ENCODE results near the gene TNFAIP8.
"Not testable (repeated sequence)": the region's sequence is repeated elsewhere in the genome, so short reads cannot be mapped to it uniquely, and the experiment has no call there.

TNFAIP8 gene

DNA sequence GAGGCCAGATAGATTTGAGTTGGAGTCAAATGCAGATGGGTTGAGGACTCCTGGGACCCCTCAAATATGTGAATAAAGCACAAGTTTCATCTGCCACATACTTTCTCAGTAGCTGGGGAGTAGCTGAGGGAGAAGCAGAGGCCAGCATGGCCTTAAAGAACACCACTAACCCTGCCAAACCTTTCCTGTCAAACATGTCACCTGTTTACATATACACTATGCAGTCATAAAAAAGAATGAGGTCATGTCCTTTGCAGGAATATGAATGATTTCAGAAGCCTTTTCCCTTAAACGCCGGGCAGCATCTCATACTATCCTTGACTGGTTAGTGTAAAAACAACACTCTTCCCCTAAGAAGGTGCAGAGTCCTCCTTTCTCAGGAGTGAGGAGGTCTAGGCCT lies 71.2 kb downstream of the TNFAIP8 start:
- no peak for DNase-seq (ENCODE audit: low read depth)

DNA sequence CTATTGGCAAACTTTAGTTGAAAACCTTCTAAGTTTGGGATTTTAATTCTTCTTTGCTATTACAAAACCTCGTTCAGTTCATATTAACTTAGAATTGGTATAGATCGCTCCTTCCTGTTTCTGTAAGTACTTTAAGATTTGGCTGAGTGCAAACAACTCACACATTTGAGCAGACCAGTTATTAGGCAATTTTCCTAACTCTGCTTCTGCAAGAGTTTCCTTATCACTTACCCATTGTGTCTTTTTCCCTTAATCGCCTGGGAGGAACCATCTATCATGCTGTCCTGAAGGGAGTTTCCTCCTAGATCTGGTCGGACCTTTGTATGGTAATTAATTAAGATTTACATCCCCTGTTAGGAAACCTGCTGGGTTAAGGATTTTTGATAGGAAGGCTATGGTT lies 71.8 kb downstream of the TNFAIP8 start:
- DNase-seq (ENCODE audit: low read depth) = not testable (repeated sequence)

DNA sequence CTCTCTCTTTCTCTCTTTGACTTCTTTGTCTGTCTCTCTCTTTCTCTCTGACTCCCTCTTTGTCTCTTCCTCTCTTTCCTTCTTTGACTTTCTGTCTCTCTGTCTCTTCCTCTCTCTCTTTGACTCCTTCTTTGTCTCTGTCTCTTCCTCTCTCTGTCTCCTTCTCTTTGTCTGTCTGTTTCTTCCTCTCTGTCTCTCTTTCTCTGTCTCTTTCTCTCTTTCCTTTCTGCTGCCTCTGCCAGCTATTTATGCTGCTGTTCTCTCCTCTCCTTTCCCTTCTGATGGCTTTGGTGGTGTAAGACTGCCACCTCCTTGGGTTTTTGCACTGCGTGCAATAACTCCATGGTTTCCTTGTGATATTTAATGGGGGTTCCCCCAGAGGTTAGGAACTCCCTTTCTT lies 72.3 kb downstream of the TNFAIP8 start:
- not testable (repeated sequence) for DNase-seq (ENCODE audit: low read depth)

DNA sequence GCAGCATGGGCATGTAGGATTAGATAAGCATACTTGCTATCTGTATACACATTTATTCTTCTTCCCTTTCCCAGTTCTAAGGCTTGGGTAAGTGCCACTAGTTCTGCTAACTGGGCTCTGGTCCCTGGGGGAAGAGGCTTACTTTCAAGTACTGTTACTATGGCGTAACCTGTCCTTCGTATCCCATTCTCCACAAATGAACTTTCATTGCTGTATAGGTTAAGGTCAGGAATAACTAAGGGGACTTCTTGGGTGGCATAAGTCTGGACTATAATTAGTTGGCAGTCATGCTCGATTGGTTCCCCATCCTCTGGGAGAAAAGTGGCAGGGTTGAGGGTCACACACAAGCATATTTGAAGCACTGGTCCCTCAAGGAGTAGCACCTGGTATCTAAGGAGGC lies 72.8 kb downstream of the TNFAIP8 start:
- not testable (repeated sequence) for DNase-seq (ENCODE audit: low read depth)

DNA sequence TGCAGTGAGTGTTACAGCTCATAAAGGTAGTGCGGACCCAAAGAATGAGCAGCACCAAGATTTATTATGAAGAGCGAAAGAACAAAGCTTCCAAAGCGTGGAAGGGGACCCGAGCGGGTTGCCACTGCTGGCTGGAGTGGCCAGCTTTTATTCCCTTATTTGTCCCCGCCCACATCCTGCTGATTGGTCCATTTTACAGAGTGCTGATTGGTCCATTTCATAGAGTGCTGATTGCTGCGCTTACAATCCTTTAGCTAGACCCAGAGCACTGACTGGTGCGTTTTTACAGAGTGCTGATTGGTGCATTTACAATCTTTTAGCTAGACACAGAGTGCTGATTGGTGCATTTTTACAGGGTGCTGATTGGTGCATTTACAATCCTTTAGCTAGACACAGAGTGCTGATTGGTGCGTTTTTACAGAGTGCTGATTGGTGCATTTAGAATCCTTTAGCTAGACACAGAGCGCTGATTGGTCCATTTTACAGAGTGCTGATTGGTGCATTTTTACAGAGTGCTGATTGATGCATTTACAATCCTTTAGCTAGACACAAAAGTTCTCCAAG lies 76.9 kb downstream of the TNFAIP8 start:
- not testable (repeated sequence) for DNase-seq (ENCODE audit: low read depth)

DNA sequence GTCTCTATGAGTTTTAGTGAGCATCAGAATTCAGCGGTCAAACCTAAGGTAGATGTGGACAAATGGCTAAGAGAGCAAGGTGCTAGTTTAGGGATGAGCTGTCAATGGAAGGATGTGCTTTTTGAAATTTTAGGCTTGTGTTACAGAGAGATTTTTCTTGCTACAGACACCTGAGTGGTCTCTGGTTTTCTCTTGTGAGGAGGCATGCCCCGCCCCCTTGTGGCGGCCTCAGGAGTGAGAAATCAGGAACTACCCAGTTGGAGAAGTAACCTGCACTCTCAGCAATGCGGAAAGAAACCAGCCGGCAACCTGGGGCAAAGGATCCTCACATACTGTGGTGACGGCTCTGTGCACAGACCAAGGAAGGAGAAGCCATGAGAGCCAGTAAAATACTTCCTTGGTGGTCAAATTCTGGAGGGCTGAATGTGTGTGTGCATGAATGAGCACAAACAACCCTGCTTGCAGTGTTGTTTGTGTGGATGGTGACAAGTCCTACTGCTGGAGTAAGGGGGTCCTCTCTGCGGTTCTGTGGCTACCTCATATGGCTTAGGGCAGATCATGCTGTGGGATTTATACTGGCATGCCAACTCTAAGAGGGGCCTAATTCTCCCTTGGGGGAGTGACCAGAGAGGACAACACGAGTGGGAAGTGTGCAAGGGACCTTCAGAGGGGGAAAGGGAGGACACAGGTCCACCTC lies 79.8 kb downstream of the TNFAIP8 start:
- DNase-seq (ENCODE audit: low read depth) = peak; percentile 68

DNA sequence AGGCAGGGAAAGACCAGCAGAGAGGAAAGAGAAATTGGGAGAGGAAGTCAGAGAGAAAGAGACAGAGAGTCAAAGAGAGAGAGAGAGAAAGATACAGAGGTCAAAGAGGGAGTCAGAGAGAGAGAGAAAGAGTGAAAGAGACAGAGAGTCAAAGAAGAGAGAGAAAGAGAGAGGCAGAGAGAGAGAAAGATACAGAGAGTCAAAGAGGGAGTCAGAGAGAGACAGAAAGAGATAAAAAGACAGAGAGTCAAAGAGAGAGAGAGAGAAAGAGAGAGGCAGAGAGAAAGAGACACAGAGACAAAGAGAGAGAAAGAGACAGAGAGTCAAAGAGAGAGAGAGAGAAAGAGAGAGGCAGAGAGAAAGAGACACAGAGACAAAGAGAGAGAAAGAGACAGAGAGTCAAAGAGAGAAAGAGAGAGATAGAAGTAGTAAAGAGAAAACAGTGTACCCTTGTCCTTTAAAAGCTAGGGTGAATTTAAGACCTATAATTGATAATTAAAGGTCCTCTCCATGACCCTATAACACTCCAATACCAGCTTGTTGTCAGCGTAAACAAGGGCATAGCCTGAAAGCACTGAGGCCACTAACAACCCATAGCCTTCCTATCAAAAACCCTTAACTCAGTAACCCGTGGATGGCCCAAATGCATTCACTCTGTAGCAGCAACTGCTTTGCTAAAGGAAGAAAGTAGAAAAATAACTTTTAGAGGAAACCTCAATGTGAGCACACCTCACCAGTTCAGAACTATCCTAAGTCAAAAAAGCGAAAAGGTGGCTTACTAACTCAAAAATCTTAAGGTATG lies 82.2 kb downstream of the TNFAIP8 start:
- DNase-seq (ENCODE audit: low read depth) = not testable (repeated sequence)

DNA sequence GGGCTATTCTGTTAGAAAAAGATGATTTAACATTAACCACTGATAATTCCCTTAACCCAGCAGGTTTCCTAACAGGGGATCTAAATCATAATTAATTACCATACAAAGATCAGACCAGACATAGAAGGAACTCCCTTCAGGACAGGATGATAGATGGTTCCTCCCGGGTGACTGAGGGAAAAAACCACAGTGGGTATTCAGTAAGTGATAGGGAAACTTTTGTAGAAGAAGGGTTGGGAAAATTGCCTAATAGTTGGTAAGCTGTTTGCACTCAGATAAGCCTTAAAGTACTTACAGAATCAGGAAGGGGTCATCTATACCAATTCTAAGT lies 82.7 kb downstream of the TNFAIP8 start:
- DNase-seq (ENCODE audit: low read depth) = not testable (repeated sequence)

DNA sequence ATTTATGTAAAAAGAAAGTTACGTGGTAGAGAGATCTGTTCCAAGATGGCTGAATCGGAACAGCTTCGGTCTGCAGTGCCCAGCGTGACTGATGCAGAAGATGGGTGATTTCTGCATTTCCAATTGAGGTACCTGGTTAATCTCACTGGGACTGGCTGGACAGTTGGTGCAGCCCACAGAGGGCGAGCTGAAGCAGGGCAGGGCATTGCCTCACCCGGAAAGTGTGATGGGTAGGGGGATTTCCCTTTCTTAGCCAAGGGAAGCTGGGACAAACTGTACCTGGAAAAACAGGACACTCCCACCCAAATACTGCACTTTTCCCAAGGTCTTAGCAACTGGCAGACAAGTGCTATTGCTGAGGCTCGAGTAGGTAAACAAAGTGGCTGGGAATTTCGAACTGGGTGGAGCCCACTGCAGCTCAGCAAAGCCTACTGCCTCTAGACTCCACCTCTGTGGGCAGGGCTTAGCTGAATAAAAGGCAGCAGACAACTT lies 83.4 kb downstream of the TNFAIP8 start:
- no peak for DNase-seq (ENCODE audit: low read depth)

DNA sequence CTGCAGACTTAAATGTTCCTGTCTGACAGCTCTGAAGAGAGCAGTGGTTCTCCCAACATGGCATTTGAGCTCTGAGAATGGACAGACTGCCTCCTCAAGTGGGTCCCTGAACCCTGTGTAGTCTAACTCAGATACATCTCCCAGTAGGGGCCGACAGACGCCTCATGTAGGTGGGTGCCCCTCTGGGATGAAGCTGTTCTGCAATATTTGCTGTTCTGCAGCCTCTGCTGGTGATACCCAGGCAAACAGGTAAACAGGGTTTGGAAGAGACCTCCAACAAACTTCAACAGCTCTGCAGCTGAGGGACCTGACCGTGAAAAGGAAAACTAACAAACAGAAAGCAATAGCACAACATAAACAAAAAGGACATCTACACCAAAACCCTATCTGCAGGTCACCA lies 83.8 kb downstream of the TNFAIP8 start:
- not testable (repeated sequence) for DNase-seq (ENCODE audit: low read depth)

DNA sequence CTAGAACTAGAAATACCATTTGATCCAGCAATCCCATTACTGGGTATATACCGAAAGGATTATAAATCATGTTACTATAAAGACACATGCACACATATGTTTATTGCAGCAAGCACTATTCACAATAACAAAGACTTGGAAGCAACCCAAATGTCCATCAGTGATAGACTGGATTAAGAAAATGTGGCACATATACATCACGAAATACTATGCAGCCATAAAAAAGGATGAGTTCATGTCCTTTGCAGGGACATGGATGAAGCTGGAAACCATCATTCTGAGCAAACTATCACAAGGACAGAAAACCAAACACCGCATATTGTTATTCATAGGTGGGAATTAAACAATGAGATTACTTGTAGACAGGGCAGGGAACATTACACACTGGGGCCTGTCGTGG lies 88.8 kb downstream of the TNFAIP8 start:
- not testable (repeated sequence) for DNase-seq (ENCODE audit: low read depth)

DNA sequence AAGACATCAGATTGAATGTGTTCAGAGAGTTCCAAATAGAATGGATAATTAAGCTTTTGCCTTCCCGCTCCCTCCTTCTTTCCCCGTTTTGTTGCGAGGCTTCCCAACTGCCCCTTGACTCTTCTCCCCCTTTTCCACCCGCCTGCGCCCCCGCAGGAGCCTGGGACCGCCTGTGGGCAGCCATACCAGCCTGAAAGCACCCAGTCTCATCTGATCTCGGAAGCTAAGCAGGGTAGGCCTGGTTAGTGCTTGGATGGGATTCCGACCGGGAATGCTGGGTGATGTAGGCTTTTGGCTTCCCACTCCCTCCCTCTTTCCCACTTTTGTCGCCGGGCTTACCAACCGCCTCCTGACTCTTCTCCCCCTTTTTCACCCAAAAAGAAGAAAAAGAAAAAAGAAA lies 89.7 kb downstream of the TNFAIP8 start:
- DNase-seq (ENCODE audit: low read depth) = no peak
